WTC11 (cell line): ENCODE data around the gene CRELD2. TPM values are rescaled to one million over a fixed set of nuclear protein-coding genes. Genes with fewer than 3 reads are reported as not detected.

Experiments
- ATAC-seq: fragments of 200-7000 bp; cut with Tn5 transposase; 2 replicates; pipeline ENCODE4 v1.10.0; 2021; ENCODE audit warnings: mild to moderate bottlenecking, moderate library complexity
- CTCF ChIA-PET: fragments of 300-600 bp; sonication (Branson Sonifier 250); formaldehyde crosslinking; loops from one replicate; lab custom pipeline; 2021; ENCODE audit warnings: antibody characterized with exemption; lab: Charles Lee
- POLR2A ChIA-PET: fragments of 350-600 bp; sonication (Branson Sonifier 250); formaldehyde crosslinking; loops from one replicate; lab custom pipeline; 2021; ENCODE audit warnings: antibody characterized with exemption; lab: Charles Lee
- DNase-seq: peaks from one replicate; pipeline ENCODE4 v3.0.0; 2021; ENCODE audit warnings: low spot score
- H3K27ac Mint-ChIP-seq: 2 replicates; pipeline ENCODE4 v1.8.0; 2021; ENCODE audit warnings: mixed read lengths
- H3K27me3 Mint-ChIP-seq: 2 replicates; pipeline ENCODE4 v1.8.0; 2021; ENCODE audit warnings: low read depth, mild to moderate bottlenecking, moderate library complexity, mixed read lengths
- H3K36me3 Mint-ChIP-seq: 2 replicates; pipeline ENCODE4 v1.8.0; 2021; ENCODE audit warnings: mixed read lengths
- H3K4me1 Mint-ChIP-seq: 2 replicates; pipeline ENCODE4 v1.8.0; 2022; ENCODE audit warnings: mixed read lengths
- H3K4me3 Mint-ChIP-seq: 2 replicates; pipeline ENCODE4 v1.8.0; 2021; ENCODE audit warnings: mild to moderate bottlenecking, moderate library complexity, mixed read lengths
- H3K9me3 Mint-ChIP-seq: 2 replicates; pipeline ENCODE4 v1.8.0; 2021; ENCODE audit warnings: mixed read lengths
- E2F1 ChIP-seq: sonication (generic); formaldehyde crosslinking; IDR thresholded peaks from 2 replicates; pipeline ENCODE4 v1.8.0; 2022; ENCODE audit warnings: mild to moderate bottlenecking, missing genetic modification reagents
- E2F5 ChIP-seq: sonication (generic); formaldehyde crosslinking; IDR thresholded peaks from 2 replicates; pipeline ENCODE4 v1.8.1; 2022; ENCODE audit warnings: mild to moderate bottlenecking, moderate library complexity, missing genetic modification reagents
- ETV6 ChIP-seq: sonication (generic); formaldehyde crosslinking; IDR thresholded peaks from 2 replicates; pipeline ENCODE4 v1.8.1; 2022; ENCODE audit warnings: mild to moderate bottlenecking, missing genetic modification reagents
- FOXK1 ChIP-seq: sonication (generic); formaldehyde crosslinking; IDR thresholded peaks from 2 replicates; pipeline ENCODE4 v1.8.0; 2022; ENCODE audit warnings: mild to moderate bottlenecking, moderate library complexity, missing genetic modification reagents
- FOXP1 ChIP-seq: sonication (generic); formaldehyde crosslinking; IDR thresholded peaks from 2 replicates; pipeline ENCODE4 v1.8.0; 2022; ENCODE audit warnings: missing genetic modification reagents, mild to moderate bottlenecking, moderate library complexity, borderline replicate concordance
- HMGXB4 ChIP-seq: sonication (generic); formaldehyde crosslinking; IDR thresholded peaks from 2 replicates; pipeline ENCODE4 v1.8.1; 2023; ENCODE audit warnings: mild to moderate bottlenecking, moderate library complexity, missing genetic modification reagents
- JAZF1 ChIP-seq: fragments of 250-450 bp; sonication (Bioruptor Pico); IDR thresholded peaks from 2 replicates; pipeline ENCODE4 v1.9.0; 2021; ENCODE audit warnings: moderate library complexity, mild to moderate bottlenecking, inconsistent platforms
- MAX ChIP-seq: sonication (generic); formaldehyde crosslinking; IDR thresholded peaks from 2 replicates; pipeline ENCODE4 v1.8.0; 2022; ENCODE audit warnings: mild to moderate bottlenecking, missing genetic modification reagents
- NFYB ChIP-seq: sonication (generic); formaldehyde crosslinking; conservative IDR thresholded peaks from 2 replicates; pipeline ENCODE4 v1.8.0; 2022; ENCODE audit warnings: low read depth, missing genetic modification reagents
- NR2C2 ChIP-seq: sonication (generic); formaldehyde crosslinking; IDR thresholded peaks from 2 replicates; pipeline ENCODE4 v1.8.0; 2022; ENCODE audit warnings: mild to moderate bottlenecking, missing genetic modification reagents
- OVOL2 ChIP-seq: fragments of 250-450 bp; sonication (Bioruptor Pico); IDR thresholded peaks from 2 replicates; pipeline ENCODE4 v1.9.0; 2021; ENCODE audit warnings: mild to moderate bottlenecking, borderline replicate concordance
- PREB ChIP-seq: sonication (generic); formaldehyde crosslinking; IDR thresholded peaks from 2 replicates; pipeline ENCODE4 v1.8.1; 2022; ENCODE audit warnings: mild to moderate bottlenecking, missing genetic modification reagents, moderate library complexity, borderline replicate concordance
- PRRX2 ChIP-seq: fragments of 250-450 bp; sonication (Bioruptor Pico); IDR thresholded peaks from 2 replicates; pipeline ENCODE4 v1.8.0; 2021; ENCODE audit warnings: mild to moderate bottlenecking
- RORB ChIP-seq: fragments of 250-450 bp; sonication (Bioruptor Pico); IDR thresholded peaks from 2 replicates; pipeline ENCODE4 v1.9.0; 2021; ENCODE audit warnings: mild to moderate bottlenecking
- TP53 ChIP-seq: sonication (generic); formaldehyde crosslinking; IDR thresholded peaks from 2 replicates; pipeline ENCODE4 v1.8.1; 2023; ENCODE audit warnings: mild to moderate bottlenecking, missing genetic modification reagents
- USF2 ChIP-seq: sonication (generic); formaldehyde crosslinking; IDR thresholded peaks from 2 replicates; pipeline ENCODE4 v1.8.1; 2023; ENCODE audit warnings: mild to moderate bottlenecking, missing genetic modification reagents, moderate library complexity
- ZBTB21 ChIP-seq: sonication (generic); formaldehyde crosslinking; IDR thresholded peaks from 2 replicates; pipeline ENCODE4 v1.8.1; 2023; ENCODE audit warnings: mild to moderate bottlenecking, missing genetic modification reagents, borderline replicate concordance
- ZNF138 ChIP-seq: sonication (generic); formaldehyde crosslinking; conservative IDR thresholded peaks from 2 replicates; pipeline ENCODE4 v1.8.1; 2022; ENCODE audit warnings: mild to moderate bottlenecking, moderate library complexity, missing genetic modification reagents
- ZNF219 ChIP-seq: sonication (generic); formaldehyde crosslinking; IDR thresholded peaks from 2 replicates; pipeline ENCODE4 v1.8.0; 2023; ENCODE audit warnings: missing genetic modification reagents, mild to moderate bottlenecking, borderline replicate concordance
- ZNF232 ChIP-seq: sonication (generic); formaldehyde crosslinking; IDR thresholded peaks from 2 replicates; pipeline ENCODE4 v1.8.0; 2022; ENCODE audit warnings: mild to moderate bottlenecking, missing genetic modification reagents
- ZNF317 ChIP-seq: sonication (generic); formaldehyde crosslinking; IDR thresholded peaks from 2 replicates; pipeline ENCODE4 v1.8.1; 2023; ENCODE audit warnings: low read depth, mild to moderate bottlenecking, moderate library complexity, missing genetic modification reagents, borderline replicate concordance
- ZNF396 ChIP-seq: fragments of 250-450 bp; sonication (Bioruptor Pico); IDR thresholded peaks from 2 replicates; pipeline ENCODE4 v1.8.0; 2021; ENCODE audit warnings: mild to moderate bottlenecking, moderate library complexity, borderline replicate concordance
- ZNF532 ChIP-seq: fragments of 250-450 bp; sonication (Bioruptor Pico); IDR thresholded peaks from 2 replicates; pipeline ENCODE4 v1.9.0; 2021; ENCODE audit warnings: mild to moderate bottlenecking, borderline replicate concordance
- total RNA-seq: library from RNA; stranded (reverse); gene quantifications from 3 replicates; pipeline ENCODE4 v1.2.3, GENCODE V29; 2021

Gene CRELD2
- total RNA-seq, 1 experiment from 2014 or later, result 42.8 TPM

- POLR2A ChIA-PET, result no interaction called here
- H3K4me1 Mint-ChIP-seq, result peaks cover 3% of the 10 kb centered on the region
Observed at GRCh38 chr22:49885281-49885680, 33.2 kb upstream of the CRELD2 start.

GRCh38 chr22:49885881-49886280, 32.6 kb upstream of the CRELD2 start:
- no peak for ATAC-seq
- no peak for DNase-seq
- Mint-ChIP-seq H3K27me3 (no peaks in the 10 kb centered on the region), H3K4me1 (no peaks in the 10 kb centered on the region; the same call in 1 of the 2 replicates), H3K27ac (no peak overlapping the region), H3K4me3 (no peak overlapping the region), H3K9me3 (peaks cover 18% of the 10 kb centered on the region), H3K36me3 (peaks cover 79% of the 10 kb centered on the region)
- CTCF ChIA-PET, result no interaction called here
- no peak for TF ChIP-seq RORB (CRISPR knock-in tag)
- no peak for TF ChIP-seq ETV6
- no peak for TF ChIP-seq ZNF532 (CRISPR knock-in tag)
- TF ChIP-seq USF2 (CRISPR knock-in tag), result no peak
- POLR2A ChIA-PET, result no interaction called here

More at GRCh38 chr22:49885281-49885680, 33.2 kb upstream of the CRELD2 start:
- no peak for ATAC-seq
- CTCF ChIA-PET, result no interaction called here
- DNase-seq, result no peak
- Mint-ChIP-seq H3K27me3 (no peaks in the 10 kb centered on the region), H3K36me3 (peaks cover 76% of the 10 kb centered on the region), H3K9me3 (peaks cover 17% of the 10 kb centered on the region), H3K4me3 (no peak overlapping the region)
- TF ChIP-seq PRRX2 (CRISPR knock-in tag) (no peak), FOXK1 (CRISPR knock-in tag) (no peak), HMGXB4 (CRISPR knock-in tag) (no peak), ZNF396 (CRISPR knock-in tag) (no peak), ZNF232 (no peak), MAX (CRISPR knock-in tag) (no peak), ZNF138 (no peak), NFYB (CRISPR knock-in tag) (no peak), FOXP1 (no peak)
- TF ChIP-seq, all 79 proteins: peak for 0
- no peak overlapping the region for H3K27ac Mint-ChIP-seq

- CTCF ChIA-PET, result no interaction called here
- Mint-ChIP-seq H3K4me3 (no peak overlapping the region), H3K27ac (no peak overlapping the region), H3K36me3 (peaks cover 85% of the 10 kb centered on the region), H3K4me1 (no peaks in the 10 kb centered on the region; the same call in 1 of the 2 replicates), H3K27me3 (peaks cover 3% of the 10 kb centered on the region; the same call in 1 of the 2 replicates), H3K9me3 (peaks cover 24% of the 10 kb centered on the region)
- ATAC-seq, result no peak
- no peak for DNase-seq
- POLR2A ChIA-PET, result no interaction called here
- TF ChIP-seq JAZF1 (no peak), E2F5 (no peak), ZNF219 (no peak), ZBTB21 (CRISPR knock-in tag) (no peak), TP53 (CRISPR knock-in tag) (no peak), OVOL2 (CRISPR knock-in tag) (no peak), E2F1 (CRISPR knock-in tag) (no peak), ZNF317 (CRISPR knock-in tag) (no peak), NR2C2 (CRISPR knock-in tag) (no peak), PREB (no peak)
Observed at GRCh38 chr22:49886346-49887063, 31.9 kb upstream of the CRELD2 start.
